ENCODE measurements around the gene SOWAHA. TPM values are rescaled to one million over a fixed set of nuclear protein-coding genes. Genes with fewer than 3 reads are reported as not detected.

The SOWAHA gene
- total RNA-seq, 2 donors from 2014 or later = 0.13 TPM; not detected in 1

DNA sequence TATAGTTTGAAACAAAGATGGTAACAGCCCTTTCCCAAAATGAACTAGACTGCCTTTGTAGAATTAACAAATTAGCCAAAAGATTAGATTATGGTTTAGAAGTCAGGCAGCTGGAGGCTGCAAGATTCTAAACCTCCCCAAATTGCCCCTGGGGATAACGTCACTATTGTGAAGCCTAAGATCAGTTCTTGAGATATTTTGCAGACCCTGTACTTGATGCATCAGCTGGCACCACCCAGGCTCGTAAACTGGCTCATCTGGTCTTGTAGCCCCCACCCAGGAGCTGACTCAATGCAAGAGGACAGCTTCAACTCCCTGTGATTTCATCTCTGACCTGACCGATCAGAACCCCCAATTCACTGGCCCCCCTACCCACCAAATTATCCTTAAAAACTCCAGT lies 4.2 kb upstream of the SOWAHA start:
- peaks cover 11% of the 10 kb centered on the region for H3K4me1 Mint-ChIP-seq
- H3K36me3 Mint-ChIP-seq (ENCODE audit: low read depth) = no peaks in the 10 kb centered on the region
- peaks cover 4% of the 10 kb centered on the region for H3K9me3 Mint-ChIP-seq
- no peak overlapping the region for H3K4me3 ChIP-seq (ENCODE audit: low read length)
- DNase-seq = no peak
- H3K9me3 ChIP-seq (ENCODE audit: control insufficient read depth, low read length) = no peaks in the 10 kb centered on the region
- H3K36me3 ChIP-seq (ENCODE audit: control insufficient read depth, insufficient read depth, low read length) = no peaks in the 10 kb centered on the region
- H3K4me1 ChIP-seq (ENCODE audit: control insufficient read depth, insufficient read depth, low read length) = no peaks in the 10 kb centered on the region
- WGBS, 2 experiments (ENCODE audit: insufficient coverage in 1 of 2, insufficient read length in 1 of 2) = 56 to 65% methylated on average over 3 of the region's 3 CpGs
- no peak overlapping the region for H3K27ac Mint-ChIP-seq
- no peak overlapping the region for H3K9ac ChIP-seq (ENCODE audit: extremely low read depth, low read length, poor library complexity, severe bottlenecking)
- H3K27me3 Mint-ChIP-seq (ENCODE audit: insufficient read depth) = peaks cover 55% of the 10 kb centered on the region
- H3K27ac ChIP-seq (ENCODE audit: low read depth, low read length) = no peak overlapping the region
- no peak for TF ChIP-seq CTCF (conservative IDR thresholded peaks at IDR 0.05)
- H3K27me3 ChIP-seq (ENCODE audit: control insufficient read depth, insufficient read depth, low read length, poor library complexity, severe bottlenecking) = peaks cover 46% of the 10 kb centered on the region
- no peak overlapping the region for H3K4me3 Mint-ChIP-seq

DNA sequence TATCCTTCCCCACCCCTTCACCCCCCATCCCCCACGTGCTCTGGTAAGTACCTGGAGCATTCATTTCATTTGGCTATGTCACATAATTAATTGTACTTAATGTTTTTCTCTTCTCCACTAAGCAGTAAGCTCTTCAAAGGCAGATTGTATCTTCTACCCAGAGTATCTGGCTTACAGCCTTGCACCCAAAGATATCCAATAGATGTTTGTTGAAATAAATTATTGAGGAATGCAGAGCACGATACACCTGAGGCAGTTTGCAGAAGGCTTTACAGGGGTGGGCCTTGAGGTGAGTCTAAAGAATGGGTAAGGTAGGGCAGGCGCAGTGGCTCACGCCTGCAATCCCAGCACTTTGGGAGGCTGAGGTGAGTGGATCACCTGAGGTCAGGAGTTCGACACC lies 2.5 kb upstream of the SOWAHA start:
- peaks cover 63% of the 10 kb centered on the region for H3K27me3 ChIP-seq (ENCODE audit: control insufficient read depth, insufficient read depth, low read length, poor library complexity, severe bottlenecking)
- no peak for TF ChIP-seq CTCF (conservative IDR thresholded peaks at IDR 0.05)
- no peak overlapping the region for H3K9ac ChIP-seq (ENCODE audit: extremely low read depth, low read length, poor library complexity, severe bottlenecking)
- Mint-ChIP-seq H3K27me3 (ENCODE audit: insufficient read depth) (peaks cover 63% of the 10 kb centered on the region), H3K9me3 (peaks cover 5% of the 10 kb centered on the region), H3K4me1 (peaks cover 11% of the 10 kb centered on the region), H3K36me3 (ENCODE audit: low read depth) (no peaks in the 10 kb centered on the region), H3K4me3 (no peak overlapping the region), H3K27ac (no peak overlapping the region)
- H3K9me3 ChIP-seq (ENCODE audit: control insufficient read depth, low read length) = no peaks in the 10 kb centered on the region
- no peaks in the 10 kb centered on the region for H3K36me3 ChIP-seq (ENCODE audit: control insufficient read depth, insufficient read depth, low read length)
- no peak overlapping the region for H3K27ac ChIP-seq (ENCODE audit: low read depth, low read length)
- no peak overlapping the region for H3K4me3 ChIP-seq (ENCODE audit: low read length)
- DNase-seq = no peak
- no peaks in the 10 kb centered on the region for H3K4me1 ChIP-seq (ENCODE audit: control insufficient read depth, insufficient read depth, low read length)
- WGBS, 2 experiments (ENCODE audit: insufficient coverage in 1 of 2, insufficient read length in 1 of 2) = 84 to 95% methylated on average over 4 to 5 of the region's 5 CpGs

DNA sequence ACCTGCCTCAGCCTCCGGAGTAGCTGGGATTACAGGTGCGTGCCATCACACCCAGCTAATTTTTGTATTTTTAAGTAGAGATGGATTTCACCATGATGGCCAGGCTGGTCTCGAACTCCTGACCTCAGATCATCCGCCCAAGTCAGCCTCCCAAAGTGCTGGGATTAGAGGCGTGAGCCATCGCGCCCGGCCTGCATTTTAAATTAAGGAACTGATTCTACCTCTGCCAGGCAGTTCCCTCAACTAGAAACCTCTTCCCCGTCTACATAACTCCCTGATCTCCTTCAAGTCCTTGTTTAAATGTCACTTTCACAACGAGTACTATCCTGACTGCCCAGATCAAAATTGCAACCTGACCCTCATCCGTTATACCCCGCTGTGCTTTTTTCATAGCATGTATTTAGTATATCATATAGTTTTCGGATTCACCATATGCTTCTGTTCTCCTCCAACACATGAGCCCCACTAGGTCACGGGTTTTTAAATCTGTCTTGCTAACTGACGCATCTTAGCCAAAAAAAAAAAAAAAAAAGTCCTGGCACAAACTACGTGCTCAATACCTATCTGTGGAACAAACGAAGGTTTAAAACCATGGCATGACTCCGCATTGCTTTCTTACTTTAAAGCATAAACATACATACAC lies 858 bp upstream of the SOWAHA start:
- no peak overlapping the region for H3K4me3 ChIP-seq (ENCODE audit: low read length)

More for the DNA sequence above, 858 bp upstream of the SOWAHA start:
- Histone ChIP-seq H3K9ac (ENCODE audit: extremely low read depth, low read length, poor library complexity, severe bottlenecking) (no peak overlapping the region), H3K36me3 (ENCODE audit: control insufficient read depth, insufficient read depth, low read length) (no peaks in the 10 kb centered on the region), H3K27ac (ENCODE audit: low read depth, low read length) (no peak overlapping the region), H3K9me3 (ENCODE audit: control insufficient read depth, low read length) (no peaks in the 10 kb centered on the region), H3K27me3 (ENCODE audit: control insufficient read depth, insufficient read depth, low read length, poor library complexity, severe bottlenecking) (peaks cover 69% of the 10 kb centered on the region), H3K4me1 (ENCODE audit: control insufficient read depth, insufficient read depth, low read length) (no peaks in the 10 kb centered on the region)
- no peak for TF ChIP-seq CTCF (conservative IDR thresholded peaks at IDR 0.05)
- no peak overlapping the region for H3K27ac Mint-ChIP-seq
- peaks cover 76% of the 10 kb centered on the region for H3K27me3 Mint-ChIP-seq (ENCODE audit: insufficient read depth)
- H3K4me1 Mint-ChIP-seq = peaks cover 6% of the 10 kb centered on the region
- no peak overlapping the region for H3K4me3 Mint-ChIP-seq
- DNase-seq = no peak
- no peaks in the 10 kb centered on the region for H3K36me3 Mint-ChIP-seq (ENCODE audit: low read depth)
- WGBS, 2 experiments (ENCODE audit: insufficient coverage in 1 of 2, insufficient read length in 1 of 2) = 57 to 58% methylated on average over 15 to 17 of the region's 18 CpGs
- H3K9me3 Mint-ChIP-seq = peaks cover 5% of the 10 kb centered on the region
